ENCODE results near the gene ZNF749. TPM values are rescaled to one million over a fixed set of nuclear protein-coding genes. Genes with fewer than 3 reads are reported as not detected.
"Not testable (repeated sequence)": the region's sequence is repeated elsewhere in the genome, so short reads cannot be mapped to it uniquely, and the experiment has no call there.

ZNF749 gene
- polyA plus RNA-seq, 3 donors, result 9.6 to 18.0 (median 10.5) TPM

DNA sequence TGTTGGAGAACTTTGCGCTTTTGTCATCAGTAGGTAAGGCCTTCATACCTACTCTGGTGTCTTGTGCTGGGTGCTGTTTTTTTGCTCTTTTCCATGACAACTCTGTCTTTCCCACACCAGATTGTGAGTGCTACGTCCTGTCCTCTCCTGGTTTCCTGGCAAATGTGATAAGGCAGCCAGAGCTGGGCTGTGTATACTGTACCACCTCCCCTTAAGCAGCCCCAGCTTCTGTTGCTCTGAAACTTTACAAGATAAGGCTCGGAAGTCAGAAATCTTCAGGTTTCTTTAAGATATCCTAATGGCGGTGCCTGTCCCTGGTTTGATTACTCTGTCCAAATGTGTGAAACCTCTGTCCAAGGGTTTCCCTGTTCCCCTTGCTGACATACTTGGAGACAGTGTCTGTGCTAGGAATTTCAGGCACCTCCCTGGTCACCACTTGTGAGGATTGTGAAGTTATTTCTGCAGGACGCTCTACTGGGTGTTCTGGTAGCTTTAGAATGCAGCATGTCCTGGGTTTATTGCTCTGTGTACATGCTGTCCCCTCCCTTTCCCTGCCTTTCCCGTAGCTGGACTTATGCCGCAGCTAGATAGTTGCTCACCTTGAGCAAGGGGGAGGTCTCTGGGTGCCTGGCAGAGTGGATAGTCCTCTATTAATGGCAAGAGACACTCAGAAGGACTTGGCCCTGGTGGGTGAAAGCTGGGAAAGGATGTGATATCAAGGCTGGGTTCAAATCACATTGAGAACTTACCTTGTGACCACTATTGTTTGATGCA, 7.0 kb downstream of the ZNF749 start:
- no peak for DNase-seq (ENCODE audit: extremely low read depth in 1 of 11, low read depth in 9 of 11, low spot score in 4 of 11)

- DNase-seq (ENCODE audit: extremely low read depth in 1 of 11, low read depth in 9 of 11, low spot score in 4 of 11), result no peak
Measured at GRCh38 chr19:57443121-57443696, 8.1 kb downstream of the ZNF749 start.

- DNase-seq (ENCODE audit: extremely low read depth in 1 of 11, low read depth in 9 of 11, low spot score in 4 of 11), result no peak
Measured at GRCh38 chr19:57452307-57452706, 17.2 kb downstream of the ZNF749 start.

DNA sequence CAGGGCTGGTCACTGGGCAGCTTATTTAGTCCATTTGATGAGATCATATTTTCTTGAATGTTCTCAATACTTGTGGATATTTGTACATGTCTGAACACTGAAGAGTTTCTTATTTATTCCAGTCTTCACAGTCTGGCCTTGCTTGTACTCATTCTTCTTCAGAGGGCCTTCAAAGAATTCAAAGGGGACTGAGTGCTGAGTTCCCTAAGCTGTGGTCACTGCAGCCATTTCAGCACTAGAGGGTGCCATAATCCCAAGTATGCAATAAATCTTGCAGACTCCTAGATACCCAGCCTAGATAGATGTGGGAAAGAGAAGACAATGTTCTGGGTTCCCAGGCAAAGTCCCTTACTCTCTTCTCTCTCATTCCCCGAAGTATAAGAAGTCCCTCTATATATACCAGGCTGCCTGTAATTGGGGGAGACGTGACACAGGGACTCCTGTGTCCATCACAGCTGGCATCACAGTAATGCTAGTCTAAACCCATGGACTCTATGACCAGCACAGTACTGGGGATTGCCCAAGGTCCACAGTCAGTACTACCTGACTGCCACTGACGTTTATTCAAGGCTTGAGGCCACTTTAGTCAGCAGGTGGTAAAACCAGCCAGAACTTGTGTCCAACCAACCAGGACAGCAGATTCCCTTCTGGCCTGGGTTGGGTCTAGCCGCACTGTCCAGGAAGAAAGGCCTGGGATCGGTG, 30.7 kb downstream of the ZNF749 start:
- no peak for DNase-seq (ENCODE audit: extremely low read depth in 1 of 11, low read depth in 9 of 11, low spot score in 4 of 11)

DNA sequence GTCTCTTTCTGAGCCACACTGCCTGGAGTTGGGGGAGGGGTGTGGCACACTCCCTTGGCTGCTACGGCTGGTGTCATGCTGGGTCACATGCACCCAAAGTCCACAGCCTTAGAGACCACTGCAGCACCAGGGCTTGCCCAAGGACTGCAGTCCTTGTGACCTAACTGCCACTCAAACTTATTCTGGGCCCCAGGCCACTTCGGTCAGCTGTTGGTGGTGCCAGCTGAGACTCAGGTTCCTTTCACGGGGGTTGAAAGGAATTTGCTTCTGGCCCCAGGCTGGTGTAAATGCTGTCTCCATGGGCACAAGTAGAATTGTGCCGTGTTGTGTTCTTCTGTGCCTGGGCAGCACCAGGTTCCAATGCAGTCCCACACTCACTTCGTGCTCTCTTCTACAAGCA, 31.4 kb downstream of the ZNF749 start:
- no peak for DNase-seq (ENCODE audit: extremely low read depth in 1 of 11, low read depth in 9 of 11, low spot score in 4 of 11)

- no peak for DNase-seq (ENCODE audit: extremely low read depth in 1 of 11, low read depth in 9 of 11, low spot score in 4 of 11)
Measured at GRCh38 chr19:57473646-57474045, 38.5 kb downstream of the ZNF749 start.

DNA sequence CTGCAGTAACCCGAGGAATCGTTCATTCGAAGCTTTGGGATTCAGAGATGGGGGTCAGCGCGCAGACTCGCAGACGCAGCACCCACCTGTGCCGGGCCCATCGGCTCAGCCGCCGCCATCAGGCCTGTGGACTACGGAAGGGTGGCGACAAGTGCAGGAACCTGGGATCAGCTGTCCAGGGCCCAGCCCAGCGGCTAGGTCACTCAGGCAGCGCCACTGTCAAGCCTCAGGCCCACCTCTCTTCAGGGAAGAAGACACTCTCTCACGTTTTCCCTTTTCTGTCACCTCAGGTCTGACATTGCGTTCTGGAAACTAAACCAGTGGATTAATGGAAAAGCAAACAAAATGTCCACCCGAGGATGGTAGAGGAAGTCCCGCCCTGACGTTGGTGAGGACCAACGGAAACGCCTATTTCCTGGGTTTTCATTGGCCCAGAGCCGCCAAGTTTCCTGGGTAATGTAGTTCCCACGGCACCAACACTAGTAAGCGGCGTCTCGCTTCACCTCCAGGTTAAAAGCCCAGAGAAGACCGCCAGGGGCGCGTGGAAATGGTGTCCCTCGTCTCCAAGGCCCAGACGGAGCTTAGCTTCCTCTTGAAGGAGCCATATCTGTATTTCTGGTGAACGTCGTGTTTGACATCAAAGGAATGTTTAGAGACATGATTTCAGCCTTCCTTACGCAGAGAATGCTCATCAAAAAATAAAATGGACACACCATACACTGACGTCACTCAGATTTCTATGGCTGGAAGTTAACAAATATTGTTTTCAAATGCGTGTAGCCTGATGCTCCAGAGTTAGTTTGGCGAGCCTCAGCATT, 42.3 kb downstream of the ZNF749 start, which contains the start of gene ZNF772:
TSS of gene ZNF772 (minus strand) at position 376 of the 818 bp plus-strand sequence. CDS start at position 119, 257 bp downstream.
- DNase-seq (ENCODE audit: extremely low read depth in 1 of 11, low read depth in 9 of 11, low spot score in 4 of 11), result peak; percentile 78 to 96 (median 90)

- peak; percentile 81 to 93 (median 89) for DNase-seq (ENCODE audit: extremely low read depth in 1 of 11, low read depth in 9 of 11, low spot score in 4 of 11)
Measured at GRCh38 chr19:57487477-57488298, 52.6 kb downstream of the ZNF749 start, which contains the start of gene ZNF419. Gene ZNF419, plus strand, starts transcription at chr19:57487750. Its CDS starts 201 bp downstream, at chr19:57487951.

DNA sequence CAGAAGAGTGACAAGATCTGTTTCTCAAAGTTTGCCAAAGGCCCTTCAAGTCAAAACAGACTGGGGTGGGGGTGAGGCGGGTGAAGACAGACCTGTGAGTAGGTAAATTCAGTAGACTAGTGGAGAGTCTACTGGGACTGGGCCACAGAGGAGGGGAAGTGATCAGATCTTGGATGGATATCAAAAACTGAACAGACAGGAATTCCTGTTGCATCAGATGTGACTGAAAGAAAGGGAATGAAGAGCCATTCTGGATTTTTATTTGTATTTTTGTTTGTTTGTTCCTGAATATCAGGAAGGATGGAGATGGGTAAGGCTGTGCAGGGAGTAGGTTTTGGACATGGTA, 53.1 kb downstream of the ZNF749 start:
- DNase-seq (ENCODE audit: extremely low read depth in 1 of 11, low read depth in 9 of 11, low spot score in 4 of 11), result not testable (repeated sequence)

Other genes starting within 250 kb of the ZNF749 start
- 10 to 100 TPM; 19.5 to 24.6 (median 20.3) TPM for gene ZNF264, start 243.8 kb upstream of the ZNF749 start, polyA plus RNA-seq (ENCODE audit: insufficient read length in 3 of 3)
- gene AURKC, start 204.3 kb upstream of the ZNF749 start, polyA plus RNA-seq (ENCODE audit: insufficient read length in 3 of 3), result 1 to 10 TPM; 2.2 to 3.2 (median 2.7) TPM
- gene ZNF805, start 194.7 kb upstream of the ZNF749 start, polyA plus RNA-seq (ENCODE audit: insufficient read length in 3 of 3), result 1 to 10 TPM; 6.2 to 6.6 (median 6.2) TPM
- 1 to 10 TPM; 2.5 to 4.2 (median 2.5) TPM for gene ZNF460, start 154.8 kb upstream of the ZNF749 start, polyA plus RNA-seq (ENCODE audit: insufficient read length in 3 of 3)
- gene ZNF543, start 114.9 kb upstream of the ZNF749 start, polyA plus RNA-seq (ENCODE audit: insufficient read length in 3 of 3), result 10 to 100 TPM in 1 of 3 donors, 1 to 10 TPM in 2; 8.0 to 10.4 (median 8.2) TPM
- gene ZNF304, start 84.1 kb upstream of the ZNF749 start, polyA plus RNA-seq (ENCODE audit: insufficient read length in 3 of 3), result 10 to 100 TPM; 16.2 to 17.6 (median 17.3) TPM
- gene TRAPPC2B, start 71.8 kb upstream of the ZNF749 start, polyA plus RNA-seq (ENCODE audit: insufficient read length in 3 of 3), result 10 to 100 TPM; 16.4 to 18.2 (median 18.2) TPM
- 1 to 10 TPM; 5.9 to 7.0 (median 6.4) TPM for gene ZNF547, start 71.8 kb upstream of the ZNF749 start, polyA plus RNA-seq (ENCODE audit: insufficient read length in 3 of 3)
- gene ZNF548, start 45.5 kb upstream of the ZNF749 start, polyA plus RNA-seq (ENCODE audit: insufficient read length in 3 of 3), result 10 to 100 TPM; 18.5 to 35.6 (median 20.5) TPM
- gene ZNF17, start 24.2 kb upstream of the ZNF749 start, polyA plus RNA-seq (ENCODE audit: insufficient read length in 3 of 3), result 10 to 100 TPM; 11.6 to 12.6 (median 11.9) TPM
- 1 to 10 TPM; 2.5 to 4.7 (median 3.1) TPM for gene VN1R1, start 21.8 kb downstream of the ZNF749 start, polyA plus RNA-seq (ENCODE audit: insufficient read length in 3 of 3)
- gene ZNF772, start 42.2 kb downstream of the ZNF749 start, polyA plus RNA-seq (ENCODE audit: insufficient read length in 3 of 3), result 10 to 100 TPM; 21.3 to 23.6 (median 22.8) TPM
- gene ZNF419, start 52.4 kb downstream of the ZNF749 start, polyA plus RNA-seq (ENCODE audit: insufficient read length in 3 of 3), result 10 to 100 TPM; 20.3 to 22.7 (median 20.8) TPM
- gene ZNF773, start 64.6 kb downstream of the ZNF749 start, polyA plus RNA-seq (ENCODE audit: insufficient read length in 3 of 3), result 10 to 100 TPM; 12.0 to 16.8 (median 15.4) TPM
- 10 to 100 TPM; 12.5 to 16.4 (median 15.8) TPM for gene ZNF549, start 92.0 kb downstream of the ZNF749 start, polyA plus RNA-seq (ENCODE audit: insufficient read length in 3 of 3)
- gene ZNF550, start 124.5 kb downstream of the ZNF749 start, polyA plus RNA-seq (ENCODE audit: insufficient read length in 3 of 3), result 10 to 100 TPM; 18.5 to 21.8 (median 20.6) TPM
- gene ZNF416, start 143.6 kb downstream of the ZNF749 start, polyA plus RNA-seq (ENCODE audit: insufficient read length in 3 of 3), result 10 to 100 TPM in 1 of 3 donors, 1 to 10 TPM in 2; 7.7 to 10.8 (median 9.1) TPM
- 10 to 100 TPM; 19.3 to 23.8 (median 20.8) TPM for gene ZIK1, start 148.8 kb downstream of the ZNF749 start, polyA plus RNA-seq (ENCODE audit: insufficient read length in 3 of 3)
- 1 to 10 TPM; 4.9 to 6.3 (median 4.9) TPM for gene ZNF530, start 164.6 kb downstream of the ZNF749 start, polyA plus RNA-seq (ENCODE audit: insufficient read length in 3 of 3)
- 10 to 100 TPM; 25.4 to 29.1 (median 26.7) TPM for gene ZNF134, start 178.9 kb downstream of the ZNF749 start, polyA plus RNA-seq (ENCODE audit: insufficient read length in 3 of 3)
- 10 to 100 TPM; 31.6 to 42.6 (median 35.0) TPM for gene ZNF211, start 197.8 kb downstream of the ZNF749 start, polyA plus RNA-seq (ENCODE audit: insufficient read length in 3 of 3)
- gene ZSCAN4, start 233.6 kb downstream of the ZNF749 start, polyA plus RNA-seq (ENCODE audit: insufficient read length in 3 of 3), result under 1 TPM in 2 of 3 donors, not detected in 1; 0.06 to 0.08 TPM
- 10 to 100 TPM; 14.2 to 17.3 (median 16.4) TPM for gene ZNF551, start 246.7 kb downstream of the ZNF749 start, polyA plus RNA-seq (ENCODE audit: insufficient read length in 3 of 3)